Measurements from ENCODE around the gene FREM2.

- TF ChIP-seq POLR2A (IDR thresholded peaks at IDR 0.05): no peak
- no peak for TF ChIP-seq CTCF (IDR thresholded peaks at IDR 0.05)
Observed at GRCh38 chr13:38888309-38888708, 201.4 kb downstream of the FREM2 start.
